ENCODE results near the gene ALPK1.

- no peak for TF ChIP-seq POLR2A (IDR thresholded peaks at IDR 0.05)
- TF ChIP-seq CTCF (IDR thresholded peaks at IDR 0.05) = no peak
Observed at GRCh38 chr4:112425823-112426222, 128.7 kb downstream of the ALPK1 start.

All from uterus (tissue), 2 donors.